ENCODE measurements around the gene LRBA. TPM values are rescaled to one million over a fixed set of nuclear protein-coding genes. Genes with fewer than 3 reads are reported as not detected.
A peak's percentile ranks its signal among the peaks of the same experiment; 100 is the strongest.

Gene LRBA
- total RNA-seq, 1 experiment from 2014 or later, result 55.3 TPM

GRCh38 chr4:150384249-150384648 is 630.8 kb downstream of the LRBA start:
- Histone ChIP-seq H3K23ac (ENCODE audit: insufficient read length, low read depth, low read length) (no peak overlapping the region), H3K9ac (ENCODE audit: extremely low read depth, insufficient read length, low read length) (no peak overlapping the region), H2BK15ac (ENCODE audit: low read depth, low read length) (no peak overlapping the region), H3K56ac (ENCODE audit: insufficient read length, low read depth, low read length) (no peak overlapping the region), H2AK5ac (ENCODE audit: insufficient read length, low read length) (no peak overlapping the region), H2BK20ac (ENCODE audit: low read depth, low read length, poor library complexity, severe bottlenecking) (no peak overlapping the region), H2BK5ac (ENCODE audit: insufficient read length, low read length) (no peak overlapping the region), H3K9me3 (ENCODE audit: control insufficient read depth, low read depth, low read length) (no peaks in the 10 kb centered on the region), H4K8ac (replicated peaks; ENCODE audit: insufficient read length, low read depth, low read length) (no peak overlapping the region), H4K20me1 (ENCODE audit: control insufficient read depth, insufficient read depth, insufficient read length) (no peaks in the 10 kb centered on the region), H4K91ac (ENCODE audit: insufficient read length, low read depth, low read length) (no peak overlapping the region), H3K18ac (ENCODE audit: insufficient read length, low read depth, low read length) (no peak overlapping the region), H4K5ac (ENCODE audit: insufficient read length, low read depth, low read length) (no peak overlapping the region), H3K14ac (ENCODE audit: insufficient read depth, low read length) (no peak overlapping the region), H3T11ph (ENCODE audit: low read length) (no peak overlapping the region), H3K79me1 (ENCODE audit: insufficient read depth, low read depth, low read length, poor library complexity, severe bottlenecking) (no peaks in the 10 kb centered on the region), H3K27me3 (ENCODE audit: insufficient read depth, low read length) (no peaks in the 10 kb centered on the region), H2BK12ac (ENCODE audit: insufficient read length, low read depth, low read length) (no peak overlapping the region), H3K27ac (ENCODE audit: insufficient read length, low read depth, low read length) (no peak overlapping the region), H2AFZ (ENCODE audit: low read length) (no peak overlapping the region), H3K4ac (ENCODE audit: low read depth, low read length) (no peak overlapping the region), H2BK120ac (ENCODE audit: low read depth, low read length, poor library complexity, severe bottlenecking) (no peak overlapping the region), H3K79me2 (ENCODE audit: insufficient read depth, low read length) (no peaks in the 10 kb centered on the region), H3K4me2 (ENCODE audit: insufficient read depth, insufficient read length, low read length) (no peak overlapping the region), H3K4me1 (ENCODE audit: insufficient read depth, low read length) (no peaks in the 10 kb centered on the region; the same call in 1 of the 2 replicates), H3K23me2 (ENCODE audit: insufficient read length, low read depth, low read length, poor library complexity, severe bottlenecking) (no peaks in the 10 kb centered on the region)
- peak overlapping the region in 2 of 3 experiments; percentile 92 to 94; a peak in 5 of 7 replicates for H3K27ac Mint-ChIP-seq
- no peak for DNase-seq
- H3K27me3 Mint-ChIP-seq (ENCODE audit: low read depth), result no peaks in the 10 kb centered on the region
- TF ChIP-seq, protein P1, sequence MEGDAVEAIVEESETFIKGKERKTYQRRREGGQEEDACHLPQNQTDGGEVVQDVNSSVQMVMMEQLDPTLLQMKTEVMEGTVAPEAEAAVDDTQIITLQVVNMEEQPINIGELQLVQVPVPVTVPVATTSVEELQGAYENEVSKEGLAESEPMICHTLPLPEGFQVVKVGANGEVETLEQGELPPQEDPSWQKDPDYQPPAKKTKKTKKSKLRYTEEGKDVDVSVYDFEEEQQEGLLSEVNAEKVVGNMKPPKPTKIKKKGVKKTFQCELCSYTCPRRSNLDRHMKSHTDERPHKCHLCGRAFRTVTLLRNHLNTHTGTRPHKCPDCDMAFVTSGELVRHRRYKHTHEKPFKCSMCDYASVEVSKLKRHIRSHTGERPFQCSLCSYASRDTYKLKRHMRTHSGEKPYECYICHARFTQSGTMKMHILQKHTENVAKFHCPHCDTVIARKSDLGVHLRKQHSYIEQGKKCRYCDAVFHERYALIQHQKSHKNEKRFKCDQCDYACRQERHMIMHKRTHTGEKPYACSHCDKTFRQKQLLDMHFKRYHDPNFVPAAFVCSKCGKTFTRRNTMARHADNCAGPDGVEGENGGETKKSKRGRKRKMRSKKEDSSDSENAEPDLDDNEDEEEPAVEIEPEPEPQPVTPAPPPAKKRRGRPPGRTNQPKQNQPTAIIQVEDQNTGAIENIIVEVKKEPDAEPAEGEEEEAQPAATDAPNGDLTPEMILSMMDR (conservative IDR thresholded peaks at IDR 0.05), result no peak
- peaks cover 16 to 31% of the 10 kb centered on the region in 2 experiments for H3K4me1 Mint-ChIP-seq
- H3K4me3 Mint-ChIP-seq, result no peak overlapping the region; a peak in 1 of 5 replicates
- WGBS (ENCODE audit: extremely low coverage, insufficient read length, low lambda C conversion rate), result no CpG with 5 or more reads among the region's 4 CpGs
- H3K36me3 Mint-ChIP-seq (ENCODE audit: insufficient read depth in 1 of 3, low read depth in 3 of 3), result peaks cover 0 to 3% (median 0%) of the 10 kb centered on the region in 3 experiments; a peak in 1 of 7 replicates
- H3K9me3 Mint-ChIP-seq, result no peaks in the 10 kb centered on the region
